ENCODE results near the gene KCNC1. TPM values are rescaled to one million over a fixed set of nuclear protein-coding genes. Genes with fewer than 3 reads are reported as not detected.

Gene KCNC1
- total RNA-seq, 4 donors from 2014 or later, result not detected

DNA sequence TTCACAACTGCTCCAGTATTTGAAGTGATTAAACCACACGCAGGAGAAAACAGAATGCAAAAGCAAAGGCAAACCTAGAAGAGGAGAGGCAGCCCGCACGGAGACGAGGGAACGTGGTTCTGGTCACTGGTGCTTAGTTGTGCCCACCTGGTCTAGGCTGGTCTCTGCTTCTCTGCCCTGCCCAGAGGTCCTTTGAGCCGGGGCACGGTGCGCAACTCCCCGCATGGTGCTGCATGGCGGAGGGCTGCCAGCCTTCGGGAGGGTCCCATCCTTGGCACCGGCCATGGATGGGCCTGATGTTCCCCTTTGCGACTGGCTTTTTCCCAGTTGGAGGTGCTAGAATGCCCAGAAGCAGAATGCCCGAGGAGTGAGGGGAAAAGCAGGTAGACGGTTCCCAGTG lies 46.1 kb downstream of the KCNC1 start:
- TF ChIP-seq, protein P1, sequence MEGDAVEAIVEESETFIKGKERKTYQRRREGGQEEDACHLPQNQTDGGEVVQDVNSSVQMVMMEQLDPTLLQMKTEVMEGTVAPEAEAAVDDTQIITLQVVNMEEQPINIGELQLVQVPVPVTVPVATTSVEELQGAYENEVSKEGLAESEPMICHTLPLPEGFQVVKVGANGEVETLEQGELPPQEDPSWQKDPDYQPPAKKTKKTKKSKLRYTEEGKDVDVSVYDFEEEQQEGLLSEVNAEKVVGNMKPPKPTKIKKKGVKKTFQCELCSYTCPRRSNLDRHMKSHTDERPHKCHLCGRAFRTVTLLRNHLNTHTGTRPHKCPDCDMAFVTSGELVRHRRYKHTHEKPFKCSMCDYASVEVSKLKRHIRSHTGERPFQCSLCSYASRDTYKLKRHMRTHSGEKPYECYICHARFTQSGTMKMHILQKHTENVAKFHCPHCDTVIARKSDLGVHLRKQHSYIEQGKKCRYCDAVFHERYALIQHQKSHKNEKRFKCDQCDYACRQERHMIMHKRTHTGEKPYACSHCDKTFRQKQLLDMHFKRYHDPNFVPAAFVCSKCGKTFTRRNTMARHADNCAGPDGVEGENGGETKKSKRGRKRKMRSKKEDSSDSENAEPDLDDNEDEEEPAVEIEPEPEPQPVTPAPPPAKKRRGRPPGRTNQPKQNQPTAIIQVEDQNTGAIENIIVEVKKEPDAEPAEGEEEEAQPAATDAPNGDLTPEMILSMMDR (IDR thresholded peaks at IDR 0.05; ENCODE audit: low read depth), result no peak

DNA sequence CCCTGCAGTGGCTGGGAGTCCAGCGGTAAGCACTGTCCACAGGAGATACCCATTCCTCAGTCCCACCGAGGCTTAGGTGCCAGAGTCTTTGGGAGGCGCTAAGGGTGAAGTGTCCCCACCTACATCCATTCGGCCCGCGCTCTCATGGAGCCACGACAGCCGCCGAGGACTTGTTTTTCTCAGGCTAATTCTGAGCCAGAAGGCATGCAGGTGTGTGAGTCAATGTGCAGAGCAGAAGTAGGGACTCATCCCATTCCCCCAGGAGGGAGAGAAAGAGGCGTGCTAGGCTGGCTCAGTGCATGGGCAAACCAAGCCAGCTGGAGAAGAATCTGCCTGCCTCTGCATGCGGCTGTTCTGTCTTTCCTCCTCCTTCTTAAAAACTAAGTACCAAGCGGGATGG lies 46.6 kb downstream of the KCNC1 start:
- TF ChIP-seq, protein P1 (IDR thresholded peaks at IDR 0.05; ENCODE audit: low read depth), result no peak

GRCh38 chr11:17781626-17782025 lies 47.0 kb downstream of the KCNC1 start:
- TF ChIP-seq, protein P1 (IDR thresholded peaks at IDR 0.05; ENCODE audit: low read depth), result no peak

DNA sequence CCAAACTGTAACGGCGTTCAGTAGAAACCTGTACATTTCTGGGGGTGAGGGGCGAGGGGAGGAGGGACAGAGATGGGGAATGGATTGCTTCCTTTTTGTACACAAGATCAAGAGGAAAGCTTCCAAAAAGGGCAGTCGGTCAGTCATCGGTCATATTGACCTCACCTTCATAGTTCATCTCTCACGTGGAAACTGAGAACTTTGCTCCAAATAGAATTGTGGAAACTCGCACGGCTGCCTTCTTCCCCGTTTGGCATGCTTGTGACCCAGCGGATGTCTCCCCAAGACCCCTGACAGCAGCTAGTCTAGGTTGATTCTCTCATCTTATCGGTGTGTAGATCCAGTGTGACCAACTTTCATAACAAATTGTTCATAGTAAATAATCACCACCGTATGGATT lies 47.6 kb downstream of the KCNC1 start:
- TF ChIP-seq, protein P1 (IDR thresholded peaks at IDR 0.05; ENCODE audit: low read depth), result no peak

- TF ChIP-seq, protein P1 (IDR thresholded peaks at IDR 0.05; ENCODE audit: low read depth), result no peak
Measured at GRCh38 chr11:17782603-17783337, 48.2 kb downstream of the KCNC1 start.

DNA sequence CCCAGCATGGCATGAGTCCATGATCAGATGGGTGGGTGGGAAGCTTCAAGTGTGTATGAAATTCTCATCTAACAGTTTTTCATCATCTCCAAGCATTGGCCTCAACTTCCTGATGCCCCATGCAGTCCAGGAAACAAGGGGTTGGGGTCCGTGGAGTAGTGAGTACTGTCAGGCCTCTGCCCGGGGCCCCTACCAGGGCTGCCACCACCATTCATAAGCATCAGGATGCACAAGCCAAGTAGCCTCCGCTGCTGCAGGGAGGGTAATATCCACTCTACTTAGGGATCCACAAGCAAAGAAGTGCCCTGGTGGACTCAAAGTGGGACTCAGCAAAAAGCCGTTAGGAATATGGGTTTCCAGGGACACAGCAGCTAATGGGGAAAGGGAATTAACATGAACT lies 49.3 kb downstream of the KCNC1 start:
- TF ChIP-seq, protein P1 (IDR thresholded peaks at IDR 0.05; ENCODE audit: low read depth), result no peak

DNA sequence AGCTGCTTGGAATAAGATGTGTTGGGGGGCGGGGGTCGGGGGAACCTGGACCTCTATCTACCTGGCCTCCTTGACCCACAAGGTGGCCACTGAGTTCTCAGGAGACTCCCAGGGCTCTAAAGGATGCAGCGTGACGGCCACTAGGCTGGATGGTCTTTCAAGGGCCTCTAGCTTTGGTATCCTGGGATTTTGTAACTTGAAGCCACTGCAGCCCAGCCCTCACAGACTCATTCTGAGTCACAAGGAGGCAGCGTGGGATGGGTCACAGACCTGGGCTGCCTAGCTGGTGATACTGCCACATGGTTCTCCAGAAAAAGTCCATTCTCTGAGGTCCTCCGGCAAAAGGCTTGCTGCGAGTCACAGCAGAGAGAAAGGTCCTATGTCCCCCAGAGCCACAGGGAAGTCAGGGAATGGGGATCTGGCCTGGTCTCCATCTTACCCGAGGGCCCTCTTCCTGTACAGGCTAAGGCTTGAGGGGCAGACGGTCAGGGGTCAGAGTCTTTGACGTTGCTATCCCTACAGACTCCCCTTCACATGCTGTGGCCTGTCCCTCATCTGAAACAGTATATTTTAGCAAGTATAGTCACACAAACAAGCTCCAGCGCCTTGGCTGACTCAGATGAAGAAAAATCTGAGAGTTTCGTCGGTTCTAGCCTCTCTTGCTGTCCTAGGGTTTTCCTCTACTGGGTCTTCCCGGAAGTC lies 52.4 kb downstream of the KCNC1 start:
- TF ChIP-seq, protein P1 (IDR thresholded peaks at IDR 0.05; ENCODE audit: low read depth), result no peak
